Parathyroid adenoma (tissue), 2 donors: Measurements from ENCODE around the gene PEX3.
"Not testable (repeated sequence)": the region's sequence is repeated elsewhere in the genome, so short reads cannot be mapped to it uniquely, and the experiment has no call there.

ENCODE experiments used
- H2AFZ ChIP-seq: fragments of 300-600 bp; sonication (generic); one replicate; pipeline ENCODE4 v1.7.0; 2017; ENCODE audit warnings: antibody characterized with exemption, mild to moderate bottlenecking
- H3K27ac ChIP-seq: fragments of 300-600 bp; sonication (generic); one replicate; pipeline ENCODE4 v1.7.0; 2017
- H3K27me3 ChIP-seq: fragments of 300-600 bp; sonication (generic); one replicate; pipeline ENCODE4 v1.7.0; 2017; ENCODE audit warnings: low read length; ENCODE audit not compliant: control insufficient read depth, insufficient read depth
- H3K36me3 ChIP-seq: fragments of 300-600 bp; sonication (generic); one replicate; pipeline ENCODE4 v1.7.0; 2017; ENCODE audit warnings: low read length; ENCODE audit not compliant: control insufficient read depth, insufficient read depth
- H3K4me1 ChIP-seq: fragments of 300-600 bp; sonication (generic); one replicate; pipeline ENCODE4 v1.7.0; 2017; ENCODE audit warnings: control low read depth
- H3K4me2 ChIP-seq: fragments of 300-600 bp; sonication (generic); one replicate; pipeline ENCODE4 v1.7.0; 2017; ENCODE audit warnings: low read length
- H3K4me3 ChIP-seq: fragments of 300-600 bp; sonication (generic); one replicate; pipeline ENCODE4 v1.7.0; 2017; ENCODE audit warnings: low read depth, low read length
- H3K79me2 ChIP-seq: fragments of 300-600 bp; sonication (generic); one replicate; pipeline ENCODE4 v1.7.0; 2017; ENCODE audit warnings: control low read depth
- H3K9ac ChIP-seq: fragments of 300-600 bp; sonication (generic); one replicate; pipeline ENCODE4 v1.7.0; 2017; ENCODE audit warnings: mild to moderate bottlenecking
- H3K9me3 ChIP-seq: fragments of 300-600 bp; sonication (generic); one replicate; pipeline ENCODE4 v1.7.0; 2017; ENCODE audit warnings: low read length; ENCODE audit not compliant: control insufficient read depth
- TF ChIP-seq, protein P1 (sequence below): fragments of 300-600 bp; sonication (generic); IDR thresholded peaks from one replicate; pipeline ENCODE4 v1.7.0; 2017; ENCODE audit warnings: antibody characterized with exemption, mild to moderate bottlenecking
- donor health status: primary hyperparathyroidism.

Gene PEX3

DNA sequence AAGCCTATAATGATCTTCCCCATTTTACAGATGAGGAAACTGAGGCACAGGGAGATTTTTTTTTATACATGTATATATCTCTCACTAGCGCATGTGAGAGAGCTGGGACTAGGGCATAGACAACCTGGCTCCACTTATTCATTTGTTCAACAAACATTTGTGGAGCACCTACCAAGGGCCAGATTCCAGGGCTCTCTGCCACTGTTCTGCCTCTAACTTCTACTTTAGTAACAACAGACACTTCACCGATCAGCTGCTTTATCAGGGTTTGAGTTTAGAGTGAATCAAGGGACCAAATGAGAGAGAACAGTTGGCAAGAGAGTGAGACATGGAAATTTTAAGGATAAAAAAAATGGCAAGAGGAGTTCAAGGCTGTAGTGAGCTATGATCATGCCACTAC is 7.5 kb upstream of the PEX3 start:
- no peaks in the 10 kb centered on the region for H3K36me3 ChIP-seq
- no peaks in the 10 kb centered on the region for H3K79me2 ChIP-seq
- no peaks in the 10 kb centered on the region for H3K27me3 ChIP-seq
- no peak overlapping the region for H2AFZ ChIP-seq
- no peaks in the 10 kb centered on the region for H3K4me1 ChIP-seq
- H3K4me3 ChIP-seq, result no peak overlapping the region
- H3K4me2 ChIP-seq, result no peak overlapping the region
- no peak overlapping the region for H3K27ac ChIP-seq
- H3K9me3 ChIP-seq, result no peaks in the 10 kb centered on the region
- no peak overlapping the region for H3K9ac ChIP-seq
- TF ChIP-seq, protein P1, sequence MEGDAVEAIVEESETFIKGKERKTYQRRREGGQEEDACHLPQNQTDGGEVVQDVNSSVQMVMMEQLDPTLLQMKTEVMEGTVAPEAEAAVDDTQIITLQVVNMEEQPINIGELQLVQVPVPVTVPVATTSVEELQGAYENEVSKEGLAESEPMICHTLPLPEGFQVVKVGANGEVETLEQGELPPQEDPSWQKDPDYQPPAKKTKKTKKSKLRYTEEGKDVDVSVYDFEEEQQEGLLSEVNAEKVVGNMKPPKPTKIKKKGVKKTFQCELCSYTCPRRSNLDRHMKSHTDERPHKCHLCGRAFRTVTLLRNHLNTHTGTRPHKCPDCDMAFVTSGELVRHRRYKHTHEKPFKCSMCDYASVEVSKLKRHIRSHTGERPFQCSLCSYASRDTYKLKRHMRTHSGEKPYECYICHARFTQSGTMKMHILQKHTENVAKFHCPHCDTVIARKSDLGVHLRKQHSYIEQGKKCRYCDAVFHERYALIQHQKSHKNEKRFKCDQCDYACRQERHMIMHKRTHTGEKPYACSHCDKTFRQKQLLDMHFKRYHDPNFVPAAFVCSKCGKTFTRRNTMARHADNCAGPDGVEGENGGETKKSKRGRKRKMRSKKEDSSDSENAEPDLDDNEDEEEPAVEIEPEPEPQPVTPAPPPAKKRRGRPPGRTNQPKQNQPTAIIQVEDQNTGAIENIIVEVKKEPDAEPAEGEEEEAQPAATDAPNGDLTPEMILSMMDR, result no peak

DNA sequence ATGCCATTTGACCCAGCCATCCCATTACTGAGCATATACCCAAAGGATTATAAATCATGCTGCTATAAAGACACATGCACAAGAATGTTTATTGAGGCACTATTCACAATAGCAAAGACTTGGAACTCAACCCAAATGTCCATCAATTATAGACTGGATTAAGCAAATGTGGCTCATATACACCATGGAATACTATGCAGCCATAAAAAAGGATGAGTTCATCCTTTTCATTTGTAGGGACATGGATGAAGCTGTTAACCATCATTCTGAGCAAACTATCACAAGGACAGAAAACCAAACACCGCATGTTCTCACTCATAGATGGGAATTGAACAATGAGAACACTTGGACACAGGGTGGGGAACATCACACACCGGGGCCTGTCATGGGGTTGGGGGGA is 2.7 kb upstream of the PEX3 start:
- not testable (repeated sequence) for H3K9ac ChIP-seq, H3K27me3 ChIP-seq, H3K4me2 ChIP-seq, H2AFZ ChIP-seq, H3K9me3 ChIP-seq, H3K79me2 ChIP-seq, H3K4me1 ChIP-seq, H3K36me3 ChIP-seq, H3K27ac ChIP-seq, H3K4me3 ChIP-seq

DNA sequence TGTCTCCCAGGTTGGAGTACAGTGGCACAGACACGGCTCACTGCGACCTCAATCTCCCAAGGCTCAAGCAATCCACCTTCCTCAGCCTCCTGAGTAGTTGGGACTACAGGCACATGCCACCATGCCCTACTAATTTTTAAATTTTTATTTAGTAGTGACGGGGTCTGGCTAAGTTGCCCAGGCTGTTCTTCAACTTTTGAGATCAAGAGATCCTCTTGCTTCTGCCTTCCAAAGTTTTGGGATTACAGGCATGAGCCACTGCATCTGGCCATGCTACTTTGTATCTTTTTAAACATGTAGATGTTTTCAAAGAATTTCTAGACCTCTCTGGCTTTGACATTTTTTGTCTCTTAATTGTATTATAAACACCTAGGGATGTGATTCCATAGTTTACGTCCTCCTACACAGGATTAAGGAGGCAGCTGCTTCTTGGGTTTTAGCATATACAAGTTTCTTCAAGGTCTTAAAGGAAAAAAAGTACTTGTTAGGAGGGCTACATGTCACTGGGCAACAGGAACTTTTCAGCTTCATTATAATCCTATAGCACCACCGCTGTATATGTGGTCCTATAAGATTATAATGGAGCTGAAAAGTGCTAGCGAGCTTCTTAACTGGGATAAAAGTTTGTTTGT is 1.4 kb upstream of the PEX3 start:
- H3K79me2 ChIP-seq, result peaks cover 12% of the 10 kb centered on the region
- peak overlapping the region; percentile 95 for H3K4me2 ChIP-seq
- H3K4me3 ChIP-seq, result no peak overlapping the region
- H3K27me3 ChIP-seq, result no peaks in the 10 kb centered on the region
- H3K36me3 ChIP-seq, result no peaks in the 10 kb centered on the region
- peaks cover 5% of the 10 kb centered on the region for H3K4me1 ChIP-seq
- peak overlapping the region; percentile 95 for H2AFZ ChIP-seq
- TF ChIP-seq, protein P1, result no peak
- no peak overlapping the region for H3K9ac ChIP-seq
- H3K27ac ChIP-seq, result no peak overlapping the region
- no peaks in the 10 kb centered on the region for H3K9me3 ChIP-seq

GRCh38 chr6:143449714-143450452 is 722 bp upstream of the PEX3 start:
- no peaks in the 10 kb centered on the region for H3K36me3 ChIP-seq
- H3K9me3 ChIP-seq, result no peaks in the 10 kb centered on the region
- TF ChIP-seq, protein P1, result no peak
- peak overlapping the region; percentile 94 for H3K4me3 ChIP-seq
- H3K79me2 ChIP-seq, result peaks cover 12% of the 10 kb centered on the region
- H3K27ac ChIP-seq, result peak overlapping the region; percentile 67
- no peaks in the 10 kb centered on the region for H3K27me3 ChIP-seq
- H3K4me2 ChIP-seq, result peak overlapping the region; percentile 95
- H2AFZ ChIP-seq, result peak overlapping the region; percentile 95
- H3K4me1 ChIP-seq, result peaks cover 5% of the 10 kb centered on the region
- H3K9ac ChIP-seq, result no peak overlapping the region

DNA sequence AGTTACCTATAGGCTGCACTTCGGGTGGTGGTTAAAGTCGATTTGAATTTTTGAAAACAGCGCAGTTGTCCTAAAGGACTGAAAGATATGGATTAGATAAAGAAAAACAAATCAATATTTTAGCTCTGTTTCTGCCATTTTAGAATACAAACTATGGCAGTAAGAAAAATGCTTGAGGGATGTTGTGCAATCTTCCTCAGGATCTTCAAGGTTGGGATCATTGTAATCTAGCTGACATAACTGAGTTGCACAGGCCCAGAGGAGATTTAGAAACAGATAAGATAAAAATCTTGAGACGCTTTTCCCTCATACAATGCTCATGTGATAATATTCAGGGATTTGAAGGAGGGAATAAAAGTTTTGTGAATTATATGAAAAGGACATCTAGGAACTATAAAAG is 926 bp downstream of the PEX3 start:
- Histone ChIP-seq H3K27ac (peak overlapping the region; percentile 67), H3K36me3 (no peaks in the 10 kb centered on the region), H2AFZ (peak overlapping the region; percentile 95), H3K79me2 (peaks cover 14% of the 10 kb centered on the region), H3K9ac (no peak overlapping the region), H3K4me1 (peaks cover 5% of the 10 kb centered on the region), H3K9me3 (no peaks in the 10 kb centered on the region), H3K4me3 (peak overlapping the region; percentile 94), H3K4me2 (peak overlapping the region; percentile 95), H3K27me3 (no peaks in the 10 kb centered on the region)
- TF ChIP-seq, protein P1, result no peak
